Ishikawa (cell line): ENCODE results near the gene LPP.

Experiments used
- CEBPB ChIP-seq: IDR thresholded peaks from 2 replicates; pipeline ENCODE4 v1.6.1; 2012
- CREB1 ChIP-seq: IDR thresholded peaks from 2 replicates; pipeline ENCODE4 v1.6.1; 2012; ENCODE audit warnings: low read depth
- EGR1 ChIP-seq: IDR thresholded peaks from 2 replicates; pipeline ENCODE4 v1.6.1; 2012
- EP300 ChIP-seq: IDR thresholded peaks from 2 replicates; pipeline ENCODE4 v1.6.1; 2012; ENCODE audit warnings: borderline replicate concordance
- FOXM1 ChIP-seq: IDR thresholded peaks from 2 replicates; pipeline ENCODE4 v1.6.1; 2012; ENCODE audit warnings: low read depth, borderline replicate concordance
- NFIC ChIP-seq: IDR thresholded peaks from 2 replicates; pipeline ENCODE4 v1.6.1; 2012
- RAD21 ChIP-seq: IDR thresholded peaks from 2 replicates; pipeline ENCODE4 v1.6.1; 2012; ENCODE audit warnings: low read depth
- TAF1 ChIP-seq: IDR thresholded peaks from 2 replicates; pipeline ENCODE4 v1.6.1; 2012; ENCODE audit warnings: low read depth, mild to moderate bottlenecking
- TCF12 ChIP-seq: IDR thresholded peaks from 2 replicates; pipeline ENCODE4 v1.6.1; 2012; ENCODE audit warnings: low read depth
- TEAD4 ChIP-seq: IDR thresholded peaks from 2 replicates; pipeline ENCODE4 v1.6.1; 2012
- YY1 ChIP-seq: IDR thresholded peaks from 2 replicates; pipeline ENCODE4 v1.6.1; 2012; ENCODE audit warnings: low read depth
- ZBTB7A ChIP-seq: IDR thresholded peaks from 2 replicates; pipeline ENCODE4 v1.6.1; 2012; ENCODE audit warnings: low read depth
- TF ChIP-seq, protein P1 (sequence below): IDR thresholded peaks from 2 replicates; pipeline ENCODE4 v1.6.1; 2012
- TF ChIP-seq, protein P2 (sequence below): IDR thresholded peaks from 2 replicates; pipeline ENCODE4 v1.6.1; 2012
- TF ChIP-seq, protein P3 (sequence below): IDR thresholded peaks from 2 replicates; pipeline ENCODE4 v1.6.1; 2012; ENCODE audit warnings: low read depth, mild to moderate bottlenecking

Gene LPP

DNA sequence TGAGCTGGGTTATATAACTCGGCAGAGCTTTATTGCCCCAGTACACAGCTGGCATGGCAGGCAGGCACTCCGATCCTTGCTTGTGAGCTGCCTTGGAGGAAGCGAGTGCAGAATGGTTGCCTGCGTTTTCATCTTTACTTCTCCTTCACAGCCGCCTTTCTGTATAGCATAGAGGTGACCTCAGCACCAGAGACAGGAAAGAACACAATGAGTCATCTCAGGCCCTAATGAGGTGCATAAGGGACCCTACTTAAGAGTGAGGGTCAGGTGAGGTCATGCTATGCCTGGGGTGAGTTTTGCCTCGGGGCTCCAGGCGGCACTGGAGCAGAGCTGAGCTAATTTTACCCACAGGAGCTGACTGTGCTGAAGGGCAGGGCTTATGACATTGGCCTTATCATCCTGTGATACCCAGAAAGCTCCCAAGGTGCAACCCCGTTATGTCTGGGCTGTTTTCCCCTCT lies 43.5 kb downstream of the LPP start:
- TF ChIP-seq YY1: no peak
- TF ChIP-seq FOXM1: no peak
- TF ChIP-seq TAF1: no peak
- no peak for TF ChIP-seq TEAD4
- TF ChIP-seq, protein P1, sequence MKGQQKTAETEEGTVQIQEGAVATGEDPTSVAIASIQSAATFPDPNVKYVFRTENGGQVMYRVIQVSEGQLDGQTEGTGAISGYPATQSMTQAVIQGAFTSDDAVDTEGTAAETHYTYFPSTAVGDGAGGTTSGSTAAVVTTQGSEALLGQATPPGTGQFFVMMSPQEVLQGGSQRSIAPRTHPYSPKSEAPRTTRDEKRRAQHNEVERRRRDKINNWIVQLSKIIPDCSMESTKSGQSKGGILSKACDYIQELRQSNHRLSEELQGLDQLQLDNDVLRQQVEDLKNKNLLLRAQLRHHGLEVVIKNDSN: no peak
- TF ChIP-seq, protein P2, sequence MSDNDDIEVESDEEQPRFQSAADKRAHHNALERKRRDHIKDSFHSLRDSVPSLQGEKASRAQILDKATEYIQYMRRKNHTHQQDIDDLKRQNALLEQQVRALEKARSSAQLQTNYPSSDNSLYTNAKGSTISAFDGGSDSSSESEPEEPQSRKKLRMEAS: no peak
- no peak for TF ChIP-seq NFIC
- no peak for TF ChIP-seq ZBTB7A

DNA sequence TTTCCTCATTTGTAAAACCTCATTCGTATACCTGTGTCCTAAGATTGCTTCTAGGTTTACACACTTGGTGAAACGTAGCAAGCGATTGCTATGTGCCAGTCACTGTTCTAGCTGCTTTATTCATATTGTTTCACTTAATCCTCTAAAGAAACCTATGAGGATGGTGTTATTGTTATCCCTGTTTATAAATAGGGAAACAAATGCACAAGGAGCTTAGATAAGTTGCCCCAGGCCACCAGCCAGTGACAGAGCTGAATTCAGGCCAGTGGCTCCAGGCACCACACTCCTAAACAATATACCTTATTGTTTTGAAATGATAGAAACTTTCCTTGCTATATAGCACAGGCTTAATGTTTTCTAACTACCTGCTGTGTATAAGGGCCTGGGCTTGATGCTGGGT lies 44.0 kb downstream of the LPP start:
- TF ChIP-seq TCF12: no peak
- no peak for TF ChIP-seq EGR1
- TF ChIP-seq, protein P2: no peak
- TF ChIP-seq YY1: no peak
- TF ChIP-seq, protein P1: no peak
- TF ChIP-seq, protein P3, sequence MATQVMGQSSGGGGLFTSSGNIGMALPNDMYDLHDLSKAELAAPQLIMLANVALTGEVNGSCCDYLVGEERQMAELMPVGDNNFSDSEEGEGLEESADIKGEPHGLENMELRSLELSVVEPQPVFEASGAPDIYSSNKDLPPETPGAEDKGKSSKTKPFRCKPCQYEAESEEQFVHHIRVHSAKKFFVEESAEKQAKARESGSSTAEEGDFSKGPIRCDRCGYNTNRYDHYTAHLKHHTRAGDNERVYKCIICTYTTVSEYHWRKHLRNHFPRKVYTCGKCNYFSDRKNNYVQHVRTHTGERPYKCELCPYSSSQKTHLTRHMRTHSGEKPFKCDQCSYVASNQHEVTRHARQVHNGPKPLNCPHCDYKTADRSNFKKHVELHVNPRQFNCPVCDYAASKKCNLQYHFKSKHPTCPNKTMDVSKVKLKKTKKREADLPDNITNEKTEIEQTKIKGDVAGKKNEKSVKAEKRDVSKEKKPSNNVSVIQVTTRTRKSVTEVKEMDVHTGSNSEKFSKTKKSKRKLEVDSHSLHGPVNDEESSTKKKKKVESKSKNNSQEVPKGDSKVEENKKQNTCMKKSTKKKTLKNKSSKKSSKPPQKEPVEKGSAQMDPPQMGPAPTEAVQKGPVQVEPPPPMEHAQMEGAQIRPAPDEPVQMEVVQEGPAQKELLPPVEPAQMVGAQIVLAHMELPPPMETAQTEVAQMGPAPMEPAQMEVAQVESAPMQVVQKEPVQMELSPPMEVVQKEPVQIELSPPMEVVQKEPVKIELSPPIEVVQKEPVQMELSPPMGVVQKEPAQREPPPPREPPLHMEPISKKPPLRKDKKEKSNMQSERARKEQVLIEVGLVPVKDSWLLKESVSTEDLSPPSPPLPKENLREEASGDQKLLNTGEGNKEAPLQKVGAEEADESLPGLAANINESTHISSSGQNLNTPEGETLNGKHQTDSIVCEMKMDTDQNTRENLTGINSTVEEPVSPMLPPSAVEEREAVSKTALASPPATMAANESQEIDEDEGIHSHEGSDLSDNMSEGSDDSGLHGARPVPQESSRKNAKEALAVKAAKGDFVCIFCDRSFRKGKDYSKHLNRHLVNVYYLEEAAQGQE: no peak
- no peak for TF ChIP-seq CREB1
- TF ChIP-seq ZBTB7A: no peak
- TF ChIP-seq TAF1: no peak
- TF ChIP-seq RAD21: no peak
- no peak for TF ChIP-seq CEBPB
- no peak for TF ChIP-seq NFIC
- TF ChIP-seq TEAD4: no peak
- no peak for TF ChIP-seq FOXM1
- TF ChIP-seq EP300: no peak

DNA sequence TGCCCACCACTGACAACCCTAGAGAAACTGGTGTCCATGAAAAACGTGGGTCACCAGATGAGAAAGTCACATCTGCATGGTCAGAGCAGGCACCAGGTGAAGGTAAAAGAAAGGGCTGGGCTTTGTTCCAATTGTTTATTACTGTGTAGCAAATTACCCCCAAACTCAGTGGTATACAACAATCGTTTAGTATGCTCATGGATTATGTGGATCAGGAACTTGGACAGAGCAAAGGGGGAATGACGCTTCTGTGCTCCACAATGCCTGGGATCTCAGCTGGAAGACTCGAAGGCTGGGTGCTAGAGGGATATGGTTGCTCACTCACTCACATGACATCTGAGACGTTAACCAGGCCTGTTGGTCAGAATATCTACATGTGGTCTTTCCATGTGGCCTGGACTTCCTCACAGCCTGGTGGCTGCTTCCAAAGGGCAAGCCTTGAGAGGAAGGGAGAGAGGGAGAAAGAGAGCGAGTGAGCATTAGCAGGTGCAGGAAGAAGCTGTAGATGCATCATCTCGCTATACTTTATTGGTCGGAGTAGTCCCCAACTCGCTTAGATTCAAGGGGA lies 44.9 kb downstream of the LPP start:
- TF ChIP-seq FOXM1 (no peak), EGR1 (no peak), ZBTB7A (no peak), RAD21 (no peak), CREB1 (no peak), TCF12 (no peak), YY1 (no peak), CEBPB (no peak), TAF1 (no peak), EP300 (no peak)
- TF ChIP-seq, protein P1: no peak

DNA sequence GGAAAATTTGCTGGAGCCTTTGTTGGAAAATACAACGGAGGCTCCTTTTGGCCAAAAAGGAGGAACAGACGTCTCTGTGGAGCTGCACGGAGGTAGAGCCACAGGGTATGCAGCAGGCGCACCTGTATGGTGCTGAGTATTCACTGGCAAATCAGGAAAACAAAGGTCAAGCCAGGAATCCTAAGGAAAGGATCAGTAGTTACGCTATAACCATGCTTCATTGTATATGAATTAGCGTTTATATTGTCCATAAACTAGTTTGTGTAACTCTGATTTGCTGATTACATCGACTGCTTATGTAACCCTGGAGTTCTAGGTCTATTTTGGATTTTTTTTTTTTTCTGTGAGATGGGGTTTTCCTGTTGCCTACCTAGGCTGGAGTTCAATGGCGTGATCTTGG lies 45.4 kb downstream of the LPP start:
- TF ChIP-seq YY1 (no peak), FOXM1 (no peak), TAF1 (no peak), NFIC (no peak), TCF12 (no peak), CREB1 (no peak)
- TF ChIP-seq, protein P3: no peak
- TF ChIP-seq, protein P1: no peak

DNA sequence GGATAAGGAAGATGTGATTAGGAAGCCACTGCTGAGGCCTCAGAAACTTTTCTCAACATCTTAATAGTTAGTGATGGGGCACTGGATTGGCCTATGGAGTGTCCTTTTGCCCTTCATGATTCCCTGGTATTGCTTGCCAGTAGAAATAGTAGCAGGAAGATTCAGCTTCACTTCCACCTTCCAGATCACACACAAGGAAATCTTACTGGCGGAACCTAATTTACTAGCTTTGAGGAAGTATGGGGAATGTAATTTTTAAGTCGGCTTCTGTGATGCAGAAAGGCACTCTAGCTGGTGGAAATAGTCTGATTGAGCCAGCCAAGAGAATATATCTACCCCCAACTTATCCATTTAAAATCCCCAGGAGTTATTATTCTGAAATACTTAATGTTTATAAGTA lies 46.5 kb downstream of the LPP start:
- TF ChIP-seq FOXM1: no peak
- no peak for TF ChIP-seq RAD21
- TF ChIP-seq, protein P3: no peak
- no peak for TF ChIP-seq EP300
